Measurements from ENCODE around the gene L3MBTL1.

Gene L3MBTL1

GRCh38 chr20:43508106-43508505, 609 bp downstream of the L3MBTL1 start:
- no peak for DNase-seq

GRCh38 chr20:43508604-43509040, 1.1 kb downstream of the L3MBTL1 start:
- DNase-seq, result no peak

GRCh38 chr20:43511879-43512278, 4.4 kb downstream of the L3MBTL1 start:
- DNase-seq, result no peak

GRCh38 chr20:43513372-43513930, 6.0 kb downstream of the L3MBTL1 start:
- DNase-seq, result no peak

- DNase-seq, result peak; percentile 85 to 96 (median 89)
Measured at GRCh38 chr20:43513931-43514647, 6.6 kb downstream of the L3MBTL1 start.

GRCh38 chr20:43514648-43514999, 7.1 kb downstream of the L3MBTL1 start:
- peak in 1 of 5 donors; percentile 31 for DNase-seq

- no peak for DNase-seq
Measured at GRCh38 chr20:43515628-43516027, 8.1 kb downstream of the L3MBTL1 start.

GRCh38 chr20:43516251-43516824, 8.8 kb downstream of the L3MBTL1 start:
- DNase-seq, result no peak

- no peak for DNase-seq
Measured at GRCh38 chr20:43520074-43520630, 12.7 kb downstream of the L3MBTL1 start.

- DNase-seq, result no peak
Measured at GRCh38 chr20:43525021-43525420, 17.5 kb downstream of the L3MBTL1 start.

GRCh38 chr20:43528258-43528875, 20.9 kb downstream of the L3MBTL1 start:
- DNase-seq, result no peak

GRCh38 chr20:43529051-43529450, 21.6 kb downstream of the L3MBTL1 start:
- DNase-seq, result no peak

GRCh38 chr20:43529457-43530153, 22.1 kb downstream of the L3MBTL1 start:
- DNase-seq, result no peak

- no peak for DNase-seq
Measured at GRCh38 chr20:43530321-43531090, 23.0 kb downstream of the L3MBTL1 start.

GRCh38 chr20:43531091-43531443, 23.6 kb downstream of the L3MBTL1 start:
- no peak for DNase-seq

- DNase-seq, result no peak
Measured at GRCh38 chr20:43532416-43533055, 25.0 kb downstream of the L3MBTL1 start.

GRCh38 chr20:43533060-43533459, 25.6 kb downstream of the L3MBTL1 start:
- DNase-seq, result no peak

GRCh38 chr20:43534016-43534415, 26.5 kb downstream of the L3MBTL1 start:
- DNase-seq, result no peak

- DNase-seq, result no peak
Measured at GRCh38 chr20:43534791-43535350, 27.4 kb downstream of the L3MBTL1 start.

GRCh38 chr20:43535370-43536004, 28.0 kb downstream of the L3MBTL1 start:
- DNase-seq, result no peak

Measured in T-helper 1 cell (primary cell).